ENCODE measurements around the gene RNF150. TPM values are rescaled to one million over a fixed set of nuclear protein-coding genes. Genes with fewer than 3 reads are reported as not detected.

Gene RNF150
- polyA plus RNA-seq, 1 experiment, result 9.8 TPM

GRCh38 chr4:140877781-140878180 is 255.5 kb downstream of the RNF150 start:
- no peaks in the 10 kb centered on the region for H3K9me3 ChIP-seq (ENCODE audit: control insufficient read depth, insufficient read depth, low read length)
- no peak overlapping the region for H3K27ac ChIP-seq (ENCODE audit: low read depth, low read length)
- TF ChIP-seq, protein P1, sequence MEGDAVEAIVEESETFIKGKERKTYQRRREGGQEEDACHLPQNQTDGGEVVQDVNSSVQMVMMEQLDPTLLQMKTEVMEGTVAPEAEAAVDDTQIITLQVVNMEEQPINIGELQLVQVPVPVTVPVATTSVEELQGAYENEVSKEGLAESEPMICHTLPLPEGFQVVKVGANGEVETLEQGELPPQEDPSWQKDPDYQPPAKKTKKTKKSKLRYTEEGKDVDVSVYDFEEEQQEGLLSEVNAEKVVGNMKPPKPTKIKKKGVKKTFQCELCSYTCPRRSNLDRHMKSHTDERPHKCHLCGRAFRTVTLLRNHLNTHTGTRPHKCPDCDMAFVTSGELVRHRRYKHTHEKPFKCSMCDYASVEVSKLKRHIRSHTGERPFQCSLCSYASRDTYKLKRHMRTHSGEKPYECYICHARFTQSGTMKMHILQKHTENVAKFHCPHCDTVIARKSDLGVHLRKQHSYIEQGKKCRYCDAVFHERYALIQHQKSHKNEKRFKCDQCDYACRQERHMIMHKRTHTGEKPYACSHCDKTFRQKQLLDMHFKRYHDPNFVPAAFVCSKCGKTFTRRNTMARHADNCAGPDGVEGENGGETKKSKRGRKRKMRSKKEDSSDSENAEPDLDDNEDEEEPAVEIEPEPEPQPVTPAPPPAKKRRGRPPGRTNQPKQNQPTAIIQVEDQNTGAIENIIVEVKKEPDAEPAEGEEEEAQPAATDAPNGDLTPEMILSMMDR (IDR thresholded peaks at IDR 0.05; ENCODE audit: low read depth, low read length), result no peak
- no peaks in the 10 kb centered on the region for H3K27me3 ChIP-seq (ENCODE audit: control insufficient read depth, insufficient read depth, low read length)
- ChIA-PET CTCF (no interaction called here), POLR2A (no interaction called here)
- no peak overlapping the region for H3K4me3 ChIP-seq (ENCODE audit: low read depth, low read length)
- no peak for DNase-seq (ENCODE audit: low read depth, low spot score)

DNA sequence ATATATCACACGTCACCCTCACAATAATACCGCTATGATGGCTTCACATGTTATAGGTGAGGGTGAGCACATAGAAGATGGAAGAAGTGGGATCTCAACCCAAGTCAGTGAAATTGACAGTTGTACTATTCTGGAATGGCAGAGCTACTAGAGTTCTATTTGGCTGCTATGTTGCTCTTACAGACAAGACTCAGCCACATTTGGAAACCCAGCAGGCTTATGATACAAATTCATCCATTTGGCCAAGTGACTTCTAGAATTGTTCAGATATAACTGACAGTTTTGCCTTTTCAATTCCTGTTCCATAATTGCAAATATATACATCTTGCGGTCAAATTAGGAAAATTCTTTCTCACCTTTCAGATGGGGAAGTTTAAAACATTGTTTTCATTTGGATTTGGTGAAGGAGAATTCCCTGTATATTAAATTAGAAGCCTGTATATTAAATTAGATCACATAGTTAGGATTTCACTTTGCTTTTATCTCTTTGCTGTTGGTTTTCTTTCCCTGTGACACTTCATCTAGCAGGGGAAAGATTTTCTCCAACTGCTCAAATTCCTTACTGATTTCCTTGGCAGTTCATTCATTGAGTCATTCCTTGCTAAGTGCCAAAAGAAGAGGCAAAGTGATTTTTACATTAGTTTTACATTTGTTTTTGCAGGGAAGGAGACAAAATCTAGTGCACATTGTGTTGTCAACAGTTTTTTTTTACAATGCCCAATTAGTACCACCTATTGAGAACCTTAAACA is 256.5 kb downstream of the RNF150 start:
- ChIA-PET POLR2A (no interaction called here), CTCF (interaction anchor here (1.8 kb wide), 1 partner anchor 15 kb away, joined by 5 read pairs; no protein-coding TSS in a partner anchor)
- no peaks in the 10 kb centered on the region for H3K27me3 ChIP-seq (ENCODE audit: control insufficient read depth, insufficient read depth, low read length)
- H3K9me3 ChIP-seq (ENCODE audit: control insufficient read depth, insufficient read depth, low read length), result no peaks in the 10 kb centered on the region
- H3K27ac ChIP-seq (ENCODE audit: low read depth, low read length), result no peak overlapping the region
- TF ChIP-seq, protein P1 (IDR thresholded peaks at IDR 0.05; ENCODE audit: low read depth, low read length), result no peak
- H3K4me3 ChIP-seq (ENCODE audit: low read depth, low read length), result no peak overlapping the region
- peak; percentile 13 for DNase-seq (ENCODE audit: low read depth, low spot score)

DNA sequence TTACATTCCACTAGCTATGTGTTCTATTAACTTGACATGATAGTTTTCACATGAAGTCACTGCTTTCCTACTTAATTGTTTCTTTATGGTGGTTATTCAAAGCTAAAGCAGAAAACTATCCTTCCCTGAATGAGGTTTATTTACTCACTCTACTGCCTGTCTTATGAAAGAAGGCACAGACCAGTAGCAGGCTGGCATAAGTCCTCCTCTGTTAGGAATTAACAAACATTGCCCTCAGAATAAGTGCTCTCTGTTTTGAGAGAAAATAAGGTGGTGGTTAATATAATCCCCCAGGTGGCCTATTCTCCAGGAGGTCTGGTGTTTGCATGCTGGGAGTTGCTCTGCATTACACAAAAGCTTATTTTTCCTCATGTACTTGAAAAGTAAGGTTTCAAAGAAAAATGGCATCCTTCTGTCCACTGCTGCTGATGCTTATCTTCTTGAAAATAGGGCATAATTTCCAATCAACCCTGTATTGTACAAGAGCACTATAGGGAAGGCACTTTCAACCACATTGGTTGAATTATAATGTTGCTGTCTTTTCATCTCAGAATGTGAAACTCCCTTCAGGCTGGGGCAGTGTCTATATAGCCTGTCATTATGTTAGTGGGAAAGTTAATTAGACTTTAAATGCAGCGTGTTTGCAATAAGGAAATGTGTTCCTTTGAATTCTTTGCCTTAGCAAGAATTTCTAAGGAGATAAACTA is 257.4 kb downstream of the RNF150 start:
- DNase-seq (ENCODE audit: low read depth, low spot score), result no peak
- POLR2A ChIA-PET, result no interaction called here
- Histone ChIP-seq H3K9me3 (ENCODE audit: control insufficient read depth, insufficient read depth, low read length) (no peaks in the 10 kb centered on the region), H3K27me3 (ENCODE audit: control insufficient read depth, insufficient read depth, low read length) (no peaks in the 10 kb centered on the region), H3K4me3 (ENCODE audit: low read depth, low read length) (no peak overlapping the region), H3K27ac (ENCODE audit: low read depth, low read length) (no peak overlapping the region)
- CTCF ChIA-PET, result interaction anchor here (1.8 to 2.5 kb wide), 3 partner anchors 9 to 15 kb away, joined by 4 to 15 read pairs (median 5); no protein-coding TSS in a partner anchor
- TF ChIP-seq, protein P1 (IDR thresholded peaks at IDR 0.05; ENCODE audit: low read depth, low read length), result no peak

- CTCF ChIA-PET, result interaction anchor here (1.4 to 2.5 kb wide), 2 partner anchors 11 to 259 kb away, joined by 6 to 15 read pairs; partner anchors contain the start of gene RNF150
- no peaks in the 10 kb centered on the region for H3K27me3 ChIP-seq (ENCODE audit: control insufficient read depth, insufficient read depth, low read length)
- TF ChIP-seq, protein P1 (IDR thresholded peaks at IDR 0.05; ENCODE audit: low read depth, low read length), result no peak
- no peak for DNase-seq (ENCODE audit: low read depth, low spot score)
- H3K27ac ChIP-seq (ENCODE audit: low read depth, low read length), result no peak overlapping the region
- no peak overlapping the region for H3K4me3 ChIP-seq (ENCODE audit: low read depth, low read length)
- POLR2A ChIA-PET, result no interaction called here
- H3K9me3 ChIP-seq (ENCODE audit: control insufficient read depth, insufficient read depth, low read length), result no peaks in the 10 kb centered on the region
These were observed 259.2 kb downstream of the RNF150 start for GRCh38 chr4:140874056-140874455.

GRCh38 chr4:140871368-140871767 is 261.9 kb downstream of the RNF150 start:
- ChIA-PET CTCF (interaction anchor here (0.6 to 1.5 kb wide), 4 partner anchors 9 to 262 kb away, joined by 3 to 6 read pairs (median 5); partner anchors contain the start of gene RNF150), POLR2A (no interaction called here)
- DNase-seq (ENCODE audit: low read depth, low spot score), result no peak
- H3K27ac ChIP-seq (ENCODE audit: low read depth, low read length), result no peak overlapping the region
- TF ChIP-seq, protein P1 (IDR thresholded peaks at IDR 0.05; ENCODE audit: low read depth, low read length), result no peak
- H3K27me3 ChIP-seq (ENCODE audit: control insufficient read depth, insufficient read depth, low read length), result no peaks in the 10 kb centered on the region
- no peaks in the 10 kb centered on the region for H3K9me3 ChIP-seq (ENCODE audit: control insufficient read depth, insufficient read depth, low read length)
- no peak overlapping the region for H3K4me3 ChIP-seq (ENCODE audit: low read depth, low read length)

Measured in AG04450 (cell line).